ENCODE measurements around the gene CYSRT1.

Gene CYSRT1

DNA sequence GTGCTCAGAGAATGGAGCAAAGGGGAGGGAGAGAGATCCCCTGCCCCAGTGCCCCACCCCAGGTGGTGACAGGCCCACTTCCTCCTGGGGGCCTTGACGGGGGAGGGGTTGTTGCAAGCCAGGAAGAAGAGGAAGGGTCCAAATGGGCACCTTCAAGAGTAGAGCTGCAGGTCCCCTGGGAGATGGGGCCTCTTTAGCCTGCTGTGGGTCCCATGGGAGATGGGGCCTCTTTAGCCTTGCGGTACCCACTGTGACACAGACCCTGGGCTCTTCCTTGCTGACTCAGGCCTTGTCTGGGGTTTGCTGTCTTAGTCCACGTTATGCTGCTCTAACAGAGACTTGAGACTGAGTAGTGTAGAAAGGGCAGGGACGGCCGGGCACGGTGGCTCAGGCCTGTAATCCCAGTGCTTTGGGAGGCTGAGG lies 43.0 kb downstream of the CYSRT1 start:
- no peak for DNase-seq (ENCODE audit: extremely low spot score)
- POLR2A ChIA-PET: interaction anchor here (1.0 to 1.2 kb wide), 2 partner anchors 25 to 27 kb away, joined by 3 to 6 read pairs; partner anchors contain the start of gene TUBB4B

DNA sequence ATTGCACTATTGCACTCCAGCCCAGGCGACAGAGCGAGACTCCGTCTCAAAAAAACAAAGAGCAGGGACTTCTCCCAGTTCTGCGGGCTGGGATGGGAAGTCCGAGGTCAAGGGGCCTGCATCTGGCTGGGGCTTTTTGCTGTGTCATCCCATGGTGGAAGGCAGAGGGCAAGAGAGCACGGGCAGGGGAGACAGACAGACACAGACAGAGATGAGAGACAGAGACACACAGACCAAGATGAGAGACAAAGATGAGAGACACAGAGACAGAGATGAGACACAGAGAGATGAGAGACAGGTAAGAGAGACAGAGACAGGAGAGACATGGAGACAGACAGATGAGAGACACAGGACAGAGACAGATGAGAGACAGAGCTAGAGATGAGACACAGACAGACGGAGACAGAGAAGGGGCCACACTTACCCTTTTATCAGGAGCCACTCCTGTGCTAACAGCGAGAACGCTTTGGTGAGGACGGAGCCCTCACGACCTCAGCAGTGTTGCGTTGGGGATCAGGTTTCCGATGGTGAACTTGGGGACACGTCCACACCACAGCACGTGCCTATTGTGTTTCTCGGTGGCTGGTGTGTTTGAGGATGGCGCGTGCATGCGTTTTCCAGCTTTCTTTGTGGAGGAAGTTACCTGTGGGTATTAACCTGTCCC lies 43.7 kb downstream of the CYSRT1 start:
- no peak for DNase-seq (ENCODE audit: extremely low spot score)
- CTCF ChIA-PET: interaction anchor here (0.9 to 1.1 kb wide), 2 partner anchors 9 to 10 kb away, joined by 3 to 4 read pairs; partner anchors contain the start of gene TOR4A
- POLR2A ChIA-PET: interaction anchor here (1.0 to 1.1 kb wide), 2 partner anchors 28 kb away, joined by 3 to 6 read pairs; partner anchors contain the start of gene TUBB4B
- TF ChIP-seq, protein P1, sequence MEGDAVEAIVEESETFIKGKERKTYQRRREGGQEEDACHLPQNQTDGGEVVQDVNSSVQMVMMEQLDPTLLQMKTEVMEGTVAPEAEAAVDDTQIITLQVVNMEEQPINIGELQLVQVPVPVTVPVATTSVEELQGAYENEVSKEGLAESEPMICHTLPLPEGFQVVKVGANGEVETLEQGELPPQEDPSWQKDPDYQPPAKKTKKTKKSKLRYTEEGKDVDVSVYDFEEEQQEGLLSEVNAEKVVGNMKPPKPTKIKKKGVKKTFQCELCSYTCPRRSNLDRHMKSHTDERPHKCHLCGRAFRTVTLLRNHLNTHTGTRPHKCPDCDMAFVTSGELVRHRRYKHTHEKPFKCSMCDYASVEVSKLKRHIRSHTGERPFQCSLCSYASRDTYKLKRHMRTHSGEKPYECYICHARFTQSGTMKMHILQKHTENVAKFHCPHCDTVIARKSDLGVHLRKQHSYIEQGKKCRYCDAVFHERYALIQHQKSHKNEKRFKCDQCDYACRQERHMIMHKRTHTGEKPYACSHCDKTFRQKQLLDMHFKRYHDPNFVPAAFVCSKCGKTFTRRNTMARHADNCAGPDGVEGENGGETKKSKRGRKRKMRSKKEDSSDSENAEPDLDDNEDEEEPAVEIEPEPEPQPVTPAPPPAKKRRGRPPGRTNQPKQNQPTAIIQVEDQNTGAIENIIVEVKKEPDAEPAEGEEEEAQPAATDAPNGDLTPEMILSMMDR (IDR thresholded peaks at IDR 0.05; ENCODE audit: control extremely low read depth, extremely low read depth, low read depth, missing control alignments): no peak

More for the DNA sequence above, 43.0 kb downstream of the CYSRT1 start:
- CTCF ChIA-PET: interaction anchor here (0.9 to 1.3 kb wide), 4 partner anchors 9 to 239 kb away, joined by 3 to 4 read pairs (median 4); partner anchors contain the start of gene TOR4A
- TF ChIP-seq, protein P1 (IDR thresholded peaks at IDR 0.05; ENCODE audit: control extremely low read depth, extremely low read depth, low read depth, missing control alignments): no peak

DNA sequence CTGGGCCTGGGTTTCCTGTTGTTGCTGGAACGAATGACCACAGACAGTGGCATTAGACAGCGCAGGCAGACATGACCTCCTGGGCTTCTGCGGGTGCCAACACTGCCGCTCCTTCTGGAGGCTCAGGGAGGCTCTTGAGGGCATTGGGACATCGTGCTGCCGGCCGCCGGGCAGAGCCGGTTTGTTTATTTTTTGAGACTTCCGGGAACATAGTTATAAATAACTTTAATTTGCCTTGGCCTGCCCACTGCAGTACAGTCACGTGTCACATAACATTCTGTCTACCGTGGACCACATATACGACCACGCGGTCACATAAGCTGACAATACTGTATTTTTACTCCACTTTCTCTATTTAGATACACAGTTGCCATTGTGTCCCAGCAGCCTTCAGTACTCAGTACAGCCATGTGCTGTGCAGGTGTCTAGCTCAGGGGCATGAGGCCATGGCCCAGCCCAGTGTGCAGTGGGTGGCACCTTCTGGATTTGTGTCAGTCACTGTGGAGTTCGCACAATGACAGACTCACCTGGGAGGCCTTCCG lies 44.3 kb downstream of the CYSRT1 start:
- no peak for DNase-seq (ENCODE audit: extremely low spot score)
- TF ChIP-seq, protein P1 (IDR thresholded peaks at IDR 0.05; ENCODE audit: control extremely low read depth, extremely low read depth, low read depth, missing control alignments): no peak
- POLR2A ChIA-PET: interaction anchor here (1.1 kb wide), 1 partner anchor 28 kb away, joined by 6 read pairs; the partner anchor contains the start of gene TUBB4B
- CTCF ChIA-PET: interaction anchor here (0.9 to 1.1 kb wide), 2 partner anchors 8 to 10 kb away, joined by 3 to 4 read pairs; partner anchors contain the start of gene TOR4A

DNA sequence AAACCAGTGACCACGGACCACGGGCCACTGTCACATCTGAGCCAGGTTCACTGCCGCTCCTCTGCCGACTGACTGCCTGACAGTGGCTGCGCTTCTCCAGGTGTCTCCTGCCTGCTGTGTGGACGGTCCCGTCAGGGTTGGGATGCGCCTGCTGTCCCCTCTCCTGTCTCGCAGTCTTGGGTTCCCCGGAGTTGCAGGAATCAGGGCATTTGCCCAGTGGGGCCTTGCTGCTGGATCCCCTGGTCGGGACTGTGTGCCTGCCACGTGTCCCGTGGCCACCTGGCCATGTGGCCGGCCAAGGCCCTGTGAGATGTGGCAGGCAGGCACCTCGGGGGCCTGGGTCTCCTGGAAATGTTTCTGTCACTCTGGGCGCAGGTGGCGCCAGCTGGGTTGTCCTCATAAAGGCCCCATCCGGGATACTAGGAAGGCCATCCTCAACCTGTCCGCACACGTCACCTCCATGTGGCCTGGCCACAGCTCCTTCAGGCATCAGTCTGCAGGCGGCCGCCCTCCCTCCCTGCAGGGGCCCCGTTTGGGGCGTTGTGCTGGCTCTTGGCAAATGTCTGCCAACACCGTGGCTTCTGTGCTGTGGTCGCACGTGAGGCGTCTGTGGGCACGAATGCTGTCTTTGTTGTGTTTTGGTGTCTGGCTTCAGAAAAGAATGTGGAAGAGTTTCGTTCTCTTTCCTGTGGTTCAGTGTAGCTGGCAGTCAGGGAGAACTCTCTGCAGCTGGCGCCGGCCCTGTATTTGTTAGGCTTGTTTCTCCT lies 46.1 kb downstream of the CYSRT1 start:
- CTCF ChIA-PET: interaction anchor here (0.9 to 1.6 kb wide), 2 partner anchors 16 to 31 kb away, joined by 3 to 5 read pairs; partner anchors contain the start of gene NRARP

DNA sequence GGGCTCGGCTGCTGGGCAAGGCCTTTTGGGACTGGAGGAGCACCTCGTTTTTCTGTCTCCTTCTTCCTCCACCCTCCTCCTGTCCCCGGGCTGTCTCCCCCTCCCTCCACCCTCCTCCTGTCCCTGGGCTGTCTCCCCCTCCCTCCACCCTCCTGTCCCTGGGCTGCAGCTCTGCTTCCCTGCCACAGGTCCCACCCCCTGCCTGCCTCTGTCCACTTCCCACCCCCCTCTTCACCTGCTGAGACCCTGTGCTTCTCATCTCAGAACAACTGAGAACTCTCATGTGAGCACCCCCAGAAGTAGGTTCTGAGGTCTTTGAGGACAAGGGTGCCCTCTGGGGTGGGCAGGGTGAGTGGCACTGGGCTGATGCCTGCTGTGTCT lies 46.7 kb downstream of the CYSRT1 start:
- TF ChIP-seq, protein P1 (IDR thresholded peaks at IDR 0.05; ENCODE audit: control extremely low read depth, extremely low read depth, low read depth, missing control alignments): no peak
- no peak for DNase-seq (ENCODE audit: extremely low spot score)
- POLR2A ChIA-PET: no interaction called here
- CTCF ChIA-PET: interaction anchor here (1.5 to 1.6 kb wide), 2 partner anchors 11 to 15 kb away, joined by 5 to 7 read pairs; no protein-coding TSS in a partner anchor

More for the DNA sequence above, 46.1 kb downstream of the CYSRT1 start:
- TF ChIP-seq, protein P1 (IDR thresholded peaks at IDR 0.05; ENCODE audit: control extremely low read depth, extremely low read depth, low read depth, missing control alignments): no peak
- no peak for DNase-seq (ENCODE audit: extremely low spot score)
- POLR2A ChIA-PET: no interaction called here
